ENCODE data around the gene PTPRA.
"Not testable (repeated sequence)": the region's sequence is repeated elsewhere in the genome, so short reads cannot be mapped to it uniquely, and the experiment has no call there.

PTPRA gene

DNA sequence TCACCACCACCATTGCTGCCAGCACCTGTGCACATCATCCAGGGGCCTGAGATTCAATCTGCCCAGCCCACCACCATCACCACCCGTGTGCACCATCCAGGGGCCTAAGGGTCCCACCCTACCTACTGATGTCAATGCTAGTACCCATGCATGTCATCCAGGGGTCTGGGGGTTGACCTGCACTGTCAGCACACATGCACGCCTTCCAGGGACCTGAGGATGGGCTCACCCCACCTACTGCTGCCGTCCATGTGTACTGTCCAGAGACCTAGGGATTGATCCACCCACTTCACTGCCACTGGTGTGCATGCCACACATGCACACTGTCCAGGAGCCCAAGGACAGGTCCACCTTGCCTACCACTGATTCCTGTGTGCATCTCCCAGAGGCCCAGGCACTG is 186.2 kb downstream of the PTPRA start:
- no peak for ATAC-seq

DNA sequence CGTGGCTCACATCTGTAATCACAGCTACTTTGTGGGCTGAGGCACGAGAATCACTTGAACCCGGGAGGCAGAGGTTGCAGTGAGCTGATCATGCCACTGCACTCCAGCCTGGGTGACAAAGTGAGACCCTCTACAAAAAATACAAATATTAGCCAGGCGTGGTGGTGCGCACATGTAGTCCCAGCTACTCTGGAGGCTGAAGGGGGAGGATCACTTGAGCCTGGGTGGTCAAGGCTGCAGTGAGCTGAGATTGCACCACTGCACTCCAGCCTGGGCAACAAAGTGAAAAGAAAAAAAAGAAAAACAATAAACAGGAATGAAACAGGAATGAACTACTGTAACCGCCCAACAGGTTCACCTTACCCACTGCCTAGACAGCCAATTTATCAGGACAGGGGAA is 190.8 kb downstream of the PTPRA start:
- not testable (repeated sequence) for ATAC-seq

More for the DNA sequence above, 186.2 kb downstream of the PTPRA start:
- no peak for TF ChIP-seq POU6F1 (CRISPR knock-in tag; IDR thresholded peaks at IDR 0.05; ENCODE audit: borderline replicate concordance, low read depth)
- TF ChIP-seq BACH2 (CRISPR knock-in tag; IDR thresholded peaks at IDR 0.05; ENCODE audit: borderline replicate concordance), result no peak
- TF ChIP-seq TCF4 (CRISPR knock-in tag; IDR thresholded peaks at IDR 0.05; ENCODE audit: borderline replicate concordance), result no peak
- TF ChIP-seq, protein P1, sequence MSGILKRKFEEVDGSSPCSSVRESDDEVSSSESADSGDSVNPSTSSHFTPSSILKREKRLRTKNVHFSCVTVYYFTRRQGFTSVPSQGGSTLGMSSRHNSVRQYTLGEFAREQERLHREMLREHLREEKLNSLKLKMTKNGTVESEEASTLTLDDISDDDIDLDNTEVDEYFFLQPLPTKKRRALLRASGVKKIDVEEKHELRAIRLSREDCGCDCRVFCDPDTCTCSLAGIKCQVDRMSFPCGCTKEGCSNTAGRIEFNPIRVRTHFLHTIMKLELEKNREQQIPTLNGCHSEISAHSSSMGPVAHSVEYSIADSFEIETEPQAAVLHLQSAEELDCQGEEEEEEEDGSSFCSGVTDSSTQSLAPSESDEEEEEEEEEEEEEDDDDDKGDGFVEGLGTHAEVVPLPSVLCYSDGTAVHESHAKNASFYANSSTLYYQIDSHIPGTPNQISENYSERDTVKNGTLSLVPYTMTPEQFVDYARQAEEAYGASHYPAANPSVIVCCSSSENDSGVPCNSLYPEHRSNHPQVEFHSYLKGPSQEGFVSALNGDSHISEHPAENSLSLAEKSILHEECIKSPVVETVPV (CRISPR knock-in tag; IDR thresholded peaks at IDR 0.05), result no peak
- TF ChIP-seq GLIS3 (CRISPR knock-in tag; IDR thresholded peaks at IDR 0.05), result no peak
- no peak for TF ChIP-seq ZC3H10 (CRISPR knock-in tag; IDR thresholded peaks at IDR 0.05)
- TF ChIP-seq ZNF565 (CRISPR knock-in tag; conservative IDR thresholded peaks at IDR 0.05; ENCODE audit: low read depth), result no peak
- no peak for TF ChIP-seq PPARA (CRISPR knock-in tag; IDR thresholded peaks at IDR 0.05; ENCODE audit: borderline replicate concordance)
- no peak for TF ChIP-seq RARB (CRISPR knock-in tag; IDR thresholded peaks at IDR 0.05)
- no peak for TF ChIP-seq ISL1 (CRISPR knock-in tag; IDR thresholded peaks at IDR 0.05)
- no peak for TF ChIP-seq OSR1 (CRISPR knock-in tag; IDR thresholded peaks at IDR 0.05)
- TF ChIP-seq SNAI2 (CRISPR knock-in tag; IDR thresholded peaks at IDR 0.05), result no peak
- TF ChIP-seq ESRRG (CRISPR knock-in tag; IDR thresholded peaks at IDR 0.05), result no peak
- TF ChIP-seq, protein P2, sequence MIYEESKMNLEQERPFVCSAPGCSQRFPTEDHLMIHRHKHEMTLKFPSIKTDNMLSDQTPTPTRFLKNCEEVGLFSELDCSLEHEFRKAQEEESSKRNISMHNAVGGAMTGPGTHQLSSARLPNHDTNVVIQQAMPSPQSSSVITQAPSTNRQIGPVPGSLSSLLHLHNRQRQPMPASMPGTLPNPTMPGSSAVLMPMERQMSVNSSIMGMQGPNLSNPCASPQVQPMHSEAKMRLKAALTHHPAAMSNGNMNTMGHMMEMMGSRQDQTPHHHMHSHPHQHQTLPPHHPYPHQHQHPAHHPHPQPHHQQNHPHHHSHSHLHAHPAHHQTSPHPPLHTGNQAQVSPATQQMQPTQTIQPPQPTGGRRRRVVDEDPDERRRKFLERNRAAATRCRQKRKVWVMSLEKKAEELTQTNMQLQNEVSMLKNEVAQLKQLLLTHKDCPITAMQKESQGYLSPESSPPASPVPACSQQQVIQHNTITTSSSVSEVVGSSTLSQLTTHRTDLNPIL (CRISPR knock-in tag; IDR thresholded peaks at IDR 0.05; ENCODE audit: low read depth), result no peak
- TF ChIP-seq TOX (CRISPR knock-in tag; IDR thresholded peaks at IDR 0.05; ENCODE audit: borderline replicate concordance), result no peak

GRCh38 chr20:3067139-3068014 is 194.1 kb downstream of the PTPRA start:
- ATAC-seq, result no peak
- TF ChIP-seq ESRRG (CRISPR knock-in tag; IDR thresholded peaks at IDR 0.05) (no peak), TOX (CRISPR knock-in tag; IDR thresholded peaks at IDR 0.05; ENCODE audit: borderline replicate concordance) (no peak), TSHZ2 (CRISPR knock-in tag; IDR thresholded peaks at IDR 0.05) (no peak), ZFP3 (CRISPR knock-in tag; IDR thresholded peaks at IDR 0.05) (no peak), ISL1 (CRISPR knock-in tag; IDR thresholded peaks at IDR 0.05) (no peak), SNAI2 (CRISPR knock-in tag; IDR thresholded peaks at IDR 0.05) (no peak), ZNF8 (CRISPR knock-in tag; IDR thresholded peaks at IDR 0.05) (no peak), ZC3H10 (CRISPR knock-in tag; IDR thresholded peaks at IDR 0.05) (no peak)
- TF ChIP-seq, protein P3, sequence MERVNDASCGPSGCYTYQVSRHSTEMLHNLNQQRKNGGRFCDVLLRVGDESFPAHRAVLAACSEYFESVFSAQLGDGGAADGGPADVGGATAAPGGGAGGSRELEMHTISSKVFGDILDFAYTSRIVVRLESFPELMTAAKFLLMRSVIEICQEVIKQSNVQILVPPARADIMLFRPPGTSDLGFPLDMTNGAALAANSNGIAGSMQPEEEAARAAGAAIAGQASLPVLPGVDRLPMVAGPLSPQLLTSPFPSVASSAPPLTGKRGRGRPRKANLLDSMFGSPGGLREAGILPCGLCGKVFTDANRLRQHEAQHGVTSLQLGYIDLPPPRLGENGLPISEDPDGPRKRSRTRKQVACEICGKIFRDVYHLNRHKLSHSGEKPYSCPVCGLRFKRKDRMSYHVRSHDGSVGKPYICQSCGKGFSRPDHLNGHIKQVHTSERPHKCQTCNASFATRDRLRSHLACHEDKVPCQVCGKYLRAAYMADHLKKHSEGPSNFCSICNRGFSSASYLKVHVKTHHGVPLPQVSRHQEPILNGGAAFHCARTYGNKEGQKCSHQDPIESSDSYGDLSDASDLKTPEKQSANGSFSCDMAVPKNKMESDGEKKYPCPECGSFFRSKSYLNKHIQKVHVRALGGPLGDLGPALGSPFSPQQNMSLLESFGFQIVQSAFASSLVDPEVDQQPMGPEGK (CRISPR knock-in tag; IDR thresholded peaks at IDR 0.05; ENCODE audit: borderline replicate concordance), result no peak
- TF ChIP-seq, protein P1 (CRISPR knock-in tag; IDR thresholded peaks at IDR 0.05), result no peak
- TF ChIP-seq, protein P2 (CRISPR knock-in tag; IDR thresholded peaks at IDR 0.05; ENCODE audit: low read depth), result no peak

All from SK-N-SH treated with all-trans-retinoic acid at 6 μM for 48 hours (cell line).